GM21367 (cell line): Measurements from ENCODE around the gene HS6ST3.
A peak's percentile ranks its signal among the peaks of the same experiment; 100 is the strongest.
"Not testable (repeated sequence)": the region's sequence is repeated elsewhere in the genome, so short reads cannot be mapped to it uniquely, and the experiment has no call there.

ENCODE experiments used
- ATAC-seq: cut with Tn5 transposase; IDR thresholded peaks from one replicate; pipeline ENCODE4 v1.9.1; 2021; ENCODE audit not compliant: unreplicated experiment

The HS6ST3 gene

DNA sequence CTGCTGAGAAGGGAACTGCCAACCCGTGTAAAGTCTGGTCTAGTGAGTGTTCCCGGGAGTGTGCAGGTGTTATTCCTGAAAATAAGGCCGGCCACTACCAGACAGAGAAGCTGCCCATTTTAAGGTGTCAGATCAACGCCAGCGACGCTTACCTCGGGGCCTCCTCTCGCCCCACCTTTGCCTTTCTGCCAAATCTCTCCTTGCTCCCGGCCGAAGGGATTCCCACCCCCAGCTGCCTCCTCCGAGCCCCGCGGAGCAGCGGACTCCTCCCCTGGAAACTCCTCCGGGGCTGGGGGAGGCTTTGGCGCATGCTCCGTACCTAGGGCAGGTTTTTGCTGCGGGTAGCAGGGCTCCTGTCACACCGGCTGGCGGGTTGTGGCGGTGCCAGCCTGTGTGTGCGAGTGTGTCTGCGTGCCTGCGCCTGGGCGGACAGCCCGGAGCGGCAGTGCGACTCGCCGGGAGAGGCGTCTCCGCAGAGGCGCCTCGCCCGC is at the start of gene HS6ST3:
HS6ST3 (plus strand) TSS at position 359 of the 491 bp plus-strand sequence.
- peak; percentile 32 for ATAC-seq

GRCh38 chr13:96041326-96042110 is 48.4 kb upstream of the HS6ST3 start:
- no peak for ATAC-seq

DNA sequence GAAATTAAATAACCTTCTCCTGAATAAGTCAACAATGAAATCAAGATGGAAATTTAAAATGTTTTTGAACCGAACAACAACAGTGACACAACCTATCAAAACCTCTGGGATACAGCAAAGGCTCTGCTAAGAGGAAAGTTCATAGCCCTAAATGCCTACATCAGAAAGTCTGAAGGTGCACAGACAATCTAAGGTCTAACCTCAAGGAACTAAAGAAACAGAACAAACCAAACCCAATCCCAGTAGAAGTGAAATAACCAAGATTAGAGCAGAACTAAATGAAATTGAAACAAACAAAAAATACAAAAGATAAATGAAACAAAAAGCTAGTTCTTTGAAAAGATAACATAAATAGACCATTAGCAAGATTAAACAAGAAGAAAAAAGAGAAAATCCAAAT is 45.7 kb upstream of the HS6ST3 start:
- no peak for ATAC-seq

GRCh38 chr13:96046449-96047126 is 43.3 kb upstream of the HS6ST3 start:
- ATAC-seq, result not testable (repeated sequence)

DNA sequence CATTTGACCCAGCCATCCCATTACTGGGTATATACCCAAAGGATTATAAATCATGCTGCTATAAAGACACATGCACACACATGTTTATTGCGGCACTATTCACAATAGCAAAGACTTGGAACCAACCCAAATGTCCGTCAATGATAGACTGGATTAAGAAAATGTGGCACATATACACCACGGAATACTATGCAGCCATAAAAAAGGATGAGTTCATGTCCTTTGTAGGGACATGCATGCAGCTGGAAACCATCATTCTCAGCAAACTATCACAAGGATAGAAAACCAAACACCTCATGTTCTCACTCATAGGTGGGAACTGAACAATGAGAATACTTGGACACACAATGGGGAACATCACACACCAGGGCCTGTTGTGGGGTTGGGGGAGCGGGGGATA is 39.0 kb upstream of the HS6ST3 start:
- ATAC-seq, result not testable (repeated sequence)

- ATAC-seq, result not testable (repeated sequence)
Measured at GRCh38 chr13:96051491-96051890, 38.4 kb upstream of the HS6ST3 start.

DNA sequence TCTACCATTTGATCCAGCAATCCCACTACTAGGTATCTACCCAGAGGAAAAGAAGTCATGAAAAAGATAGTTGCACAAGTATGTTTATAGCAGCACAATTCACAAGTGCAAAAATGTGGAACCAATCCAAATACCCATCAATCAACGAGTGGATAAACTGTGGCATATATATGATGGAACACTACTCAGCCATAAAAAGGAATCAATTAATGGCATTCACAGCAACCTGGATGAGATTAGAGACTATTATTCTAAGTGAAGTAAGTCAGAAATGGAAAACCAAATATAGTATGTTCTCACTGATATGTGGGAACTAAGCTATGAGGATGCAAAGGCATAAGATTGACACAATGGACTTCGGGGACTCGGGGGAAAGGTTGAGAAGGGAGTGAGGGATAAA is 38.0 kb upstream of the HS6ST3 start:
- ATAC-seq, result not testable (repeated sequence)

GRCh38 chr13:96052656-96053002 is 37.3 kb upstream of the HS6ST3 start:
- peak; percentile 55 for ATAC-seq

GRCh38 chr13:96053003-96053703 is 36.8 kb upstream of the HS6ST3 start, which contains the start of gene UGGT2:
TSS of gene UGGT2 (minus strand) at chr13:96053401. CDS start at chr13:96053312, 89 bp downstream.
- ATAC-seq, result peak; percentile 93

- no peak for ATAC-seq
Measured at GRCh38 chr13:96065849-96066248, 24.1 kb upstream of the HS6ST3 start.

DNA sequence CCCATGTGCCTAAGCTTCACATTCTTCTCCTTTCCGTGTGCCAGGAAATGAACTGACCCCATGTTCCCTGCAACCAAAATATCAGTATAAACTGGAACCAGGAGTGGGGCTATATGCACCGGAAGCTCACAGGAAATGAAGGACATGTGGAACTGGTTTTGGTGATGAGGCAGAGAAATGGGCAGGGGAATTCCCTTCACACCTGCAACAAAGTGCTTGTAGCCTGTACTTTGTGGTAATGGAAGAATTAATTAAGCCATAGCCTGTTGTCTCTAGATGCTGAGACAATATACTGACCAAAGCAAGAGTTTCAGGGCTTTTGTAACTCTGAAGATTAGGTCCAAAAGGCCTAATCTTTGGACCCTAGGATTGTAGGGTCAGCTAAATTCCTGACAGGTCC is 21.2 kb upstream of the HS6ST3 start:
- no peak for ATAC-seq

DNA sequence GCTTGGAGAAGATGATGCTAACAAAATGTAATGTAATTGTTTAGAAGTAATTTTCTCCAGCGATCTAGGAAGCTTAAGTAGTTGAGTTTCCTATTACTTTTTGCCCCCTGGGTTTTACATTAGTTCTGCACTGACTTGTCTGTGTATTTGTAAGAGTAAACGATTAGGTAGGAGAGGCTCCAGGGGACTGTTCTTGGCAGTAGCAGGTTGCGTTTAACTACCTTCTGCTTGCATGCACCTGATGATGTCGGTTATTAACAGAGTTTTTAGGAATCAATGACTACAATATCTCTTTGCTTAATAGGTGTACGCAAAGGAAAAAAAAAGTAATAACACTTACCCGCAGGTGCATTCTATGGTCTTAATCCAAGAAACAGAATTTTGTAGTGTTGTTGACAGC is 18.4 kb upstream of the HS6ST3 start:
- ATAC-seq, result no peak

DNA sequence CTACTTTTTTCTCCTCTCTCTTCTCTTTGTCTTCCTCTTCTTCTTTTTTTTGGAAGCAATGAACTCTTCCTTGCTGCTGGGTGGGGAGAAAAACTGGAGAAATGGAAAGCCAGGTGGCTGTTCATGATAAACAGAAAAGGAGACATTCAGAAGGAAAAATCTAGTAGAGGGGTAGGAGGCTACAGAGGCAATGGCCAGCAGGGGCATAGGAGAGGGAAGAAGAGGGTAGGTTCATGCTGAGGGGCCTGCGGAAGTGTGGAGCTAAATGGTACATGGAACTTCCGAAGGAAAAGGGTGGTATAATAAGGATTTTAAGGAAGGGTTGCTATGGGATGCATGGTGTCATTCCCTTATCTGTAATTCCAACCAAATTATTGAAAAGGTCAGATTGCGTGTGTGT is 17.5 kb upstream of the HS6ST3 start:
- no peak for ATAC-seq

GRCh38 chr13:96075953-96076543 is 13.9 kb upstream of the HS6ST3 start:
- ATAC-seq, result no peak

- ATAC-seq, result no peak
Measured at GRCh38 chr13:96080676-96081075, 9.2 kb upstream of the HS6ST3 start.

DNA sequence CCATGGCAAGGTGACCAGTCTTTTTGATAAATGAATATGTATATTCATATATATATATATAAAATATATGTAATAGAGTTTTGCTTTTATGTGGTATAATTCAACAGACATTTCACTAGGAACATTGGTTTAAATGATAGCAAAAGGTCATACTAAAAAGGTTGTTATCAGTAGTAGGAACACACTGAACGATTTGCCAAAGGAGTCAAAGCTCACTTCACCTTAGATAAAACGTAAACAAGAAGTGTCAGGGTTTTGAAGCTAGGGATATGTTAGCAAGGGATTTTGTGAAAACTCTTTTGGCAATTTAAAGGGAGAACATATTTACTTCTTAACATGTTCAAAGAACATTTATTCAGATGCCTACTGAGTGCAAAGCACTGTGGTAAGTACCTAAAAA is 8.0 kb upstream of the HS6ST3 start:
- no peak for ATAC-seq

DNA sequence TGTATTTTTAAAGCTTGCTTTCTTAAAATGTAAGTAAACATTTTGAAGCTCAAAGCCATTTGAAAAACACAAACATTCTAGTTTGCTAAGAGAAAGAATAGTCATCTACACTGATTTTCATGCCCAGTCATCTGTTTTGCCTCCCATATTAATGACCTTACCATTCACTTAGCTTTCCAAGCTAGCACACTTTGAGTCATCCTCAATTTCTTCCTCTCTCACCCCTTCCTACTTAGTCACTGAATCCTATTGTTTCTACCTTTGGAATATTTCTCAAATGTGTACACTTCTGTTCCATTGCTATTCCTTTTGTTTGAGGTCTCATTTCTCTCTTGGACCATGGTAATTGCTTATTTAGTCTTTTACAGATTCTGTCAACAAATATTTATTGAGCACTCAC is 7.3 kb upstream of the HS6ST3 start:
- ATAC-seq, result no peak

DNA sequence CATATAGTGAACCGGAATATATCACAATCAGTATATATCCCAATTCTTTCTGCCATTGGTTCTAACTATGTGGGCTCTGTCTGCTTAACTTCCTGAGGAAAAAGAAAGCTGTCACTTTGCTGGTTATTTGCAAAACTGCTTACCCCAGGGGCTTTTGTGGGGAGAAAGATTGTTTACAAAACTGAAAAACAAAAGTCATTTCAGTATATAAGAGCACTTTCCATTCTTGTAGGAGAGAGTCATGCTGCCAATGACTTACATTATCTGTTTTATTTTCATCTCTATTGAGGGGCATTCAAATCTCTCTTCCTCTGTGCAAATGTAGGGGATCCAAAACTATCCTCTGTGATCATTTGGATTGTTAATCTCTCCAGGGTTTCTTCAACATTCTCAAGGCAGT is 3.2 kb upstream of the HS6ST3 start:
- no peak for ATAC-seq

GRCh38 chr13:96089139-96089538 is 768 bp upstream of the HS6ST3 start:
- no peak for ATAC-seq

DNA sequence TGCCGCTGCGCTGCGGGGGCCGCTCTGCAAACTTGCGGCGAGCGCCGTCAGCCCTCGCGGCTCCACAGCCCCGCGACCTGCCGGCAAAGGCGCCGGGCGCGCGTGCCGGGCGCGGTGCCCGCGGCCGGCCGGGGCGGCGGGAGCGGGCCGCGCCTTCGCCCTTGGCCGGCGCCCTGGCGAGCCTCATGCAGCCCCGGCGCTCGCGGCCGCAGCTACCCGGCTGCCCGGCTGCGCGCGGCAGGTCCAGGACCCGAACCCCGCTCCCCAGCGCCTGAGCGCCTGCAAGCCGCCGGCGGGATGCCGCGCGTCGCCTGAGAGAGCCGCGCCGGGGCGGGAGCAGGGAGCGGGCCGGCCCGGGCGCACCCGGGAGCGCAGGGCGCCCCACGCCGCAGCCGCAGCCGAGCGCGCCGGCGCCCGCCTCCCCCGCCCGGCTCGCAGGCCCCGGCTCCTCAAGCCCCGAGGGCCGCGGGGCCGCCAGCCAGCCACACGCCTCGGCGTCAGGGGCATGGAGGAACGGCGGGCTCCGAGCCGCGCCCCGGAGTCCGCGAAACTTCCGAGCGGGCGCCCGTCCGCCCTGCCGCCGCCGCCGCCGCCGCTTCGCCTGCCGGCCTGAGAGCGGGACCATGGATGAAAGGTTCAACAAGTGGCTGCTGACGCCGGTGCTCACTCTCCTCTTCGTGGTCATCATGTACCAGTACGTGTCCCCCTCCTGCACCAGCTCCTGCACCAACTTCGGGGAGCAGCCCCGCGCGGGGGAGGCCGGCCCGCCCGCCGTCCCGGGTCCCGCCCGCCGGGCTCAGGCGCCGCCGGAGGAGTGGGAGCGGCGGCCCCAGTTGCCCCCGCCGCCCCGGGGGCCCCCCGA is 564 bp downstream of the HS6ST3 start:
- peak; percentile 42 for ATAC-seq
